Transverse colon (tissue), 4 donors: Measurements from ENCODE around the gene NLRX1. TPM values are rescaled to one million over a fixed set of nuclear protein-coding genes. Genes with fewer than 3 reads are reported as not detected.
A peak's percentile ranks its signal among the peaks of the same experiment; 100 is the strongest.

Source experiments
- DNase-seq: peaks from one replicate; pipeline ENCODE4 v3.0.0-alpha.2; 2019
- H3K27ac ChIP-seq, 4 donors: fragments of 200-600 bp; sonication (generic); 2 replicates each; pipeline ENCODE4 v1.5.1; 2016 to 2018; ENCODE audit warnings: inconsistent platforms in 4 of 4
- H3K27me3 ChIP-seq: fragments of 200-600 bp; sonication (generic); 2 replicates; pipeline ENCODE4 v1.5.1; 2017; ENCODE audit warnings: inconsistent platforms
- H3K36me3 ChIP-seq, 4 donors: fragments of 200-600 bp; sonication (generic); 2 replicates each; pipeline ENCODE4 v1.5.1; 2017 to 2019; ENCODE audit warnings: inconsistent platforms in 4 of 4
- H3K4me1 ChIP-seq, 4 donors: fragments of 200-600 bp; sonication (generic); 2 replicates each; pipeline ENCODE4 v1.5.1; 2017 to 2020; ENCODE audit warnings: inconsistent platforms in 4 of 4
- H3K4me3 ChIP-seq, 4 donors: fragments of 200-600 bp; sonication (generic); 1 replicate in 1 of 4; 2 replicates in 3 of 4; pipeline versions ENCODE4 v1.5.1 to v1.6.1; 2017 to 2019; ENCODE audit warnings: inconsistent platforms in 4 of 4
- H3K9me3 ChIP-seq, 2 donors: fragments of 200-600 bp; sonication (generic); 2 replicates each; pipeline ENCODE4 v1.5.1; 2017 to 2019; ENCODE audit warnings: inconsistent platforms in 2 of 2
- CTCF ChIP-seq, 5 experiments: fragments of 200-600 bp in 3 of 5; fragments of 450-650 bp in 2 of 5; sonication (generic) in 3 of 5; IDR thresholded peaks; 1 replicate in 2 of 5; 2 replicates in 3 of 5; pipeline ENCODE4 v1.5.1; 2016 to 2017; ENCODE audit warnings: antibody characterized with exemption in 5 of 5, inconsistent platforms in 3 of 5, mild to moderate bottlenecking in 2 of 5, moderate library complexity in 1 of 5
- EP300 ChIP-seq: sonication (generic); formaldehyde crosslinking; IDR thresholded peaks from one replicate; pipeline ENCODE4 v1.6.1; 2017; ENCODE audit warnings: antibody characterized with exemption, low read depth
- POLR2A ChIP-seq: fragments of 450-650 bp; IDR thresholded peaks from one replicate; pipeline ENCODE4 v1.6.1; 2016; ENCODE audit warnings: antibody characterized with exemption, mild to moderate bottlenecking, moderate library complexity
- POLR2AphosphoS5 ChIP-seq, 3 donors: sonication (generic); formaldehyde crosslinking; IDR thresholded peaks; one replicate each; pipeline ENCODE4 v1.6.1; 2016; ENCODE audit warnings: antibody characterized with exemption in 3 of 3
- WGBS, 2 donors: methylation state at CpG; one replicate each; pipeline ENCODE4 v1.1.5; 2018; ENCODE audit warnings: low coverage in 1 of 2; 5-methylcytosine and 5-hydroxymethylcytosine counted together
- in situ Hi-C, 4 donors: fragments of 200-750 bp; cut with MboI; loops; one replicate each; pipeline versions ENCODE4 v1.15.0 to v1.15.1; 2017; ENCODE audit warnings: low sequenced_read_pairs in 3 of 4, low pct_ligation_motif_present in 1 of 4, low pct_unique_long_range_greater_than_20kb in 1 of 4
- intact Hi-C: fragments of 100-400 bp; cut with DNase I; formaldehyde crosslinking; loops from one replicate; pipeline ENCODE4 v1.15.1; 2023; ENCODE audit warnings: low total_unique reads
- total RNA-seq, 4 donors: library from RNA; depleted of rRNA; stranded (reverse); fragments of >200 nt; gene quantifications; one replicate each; pipeline ENCODE4 v1.1.0, GENCODE V29; 2016

Gene NLRX1
- total RNA-seq, 4 donors from 2014 or later, result 16.4 to 30.1 (median 18.2) TPM

- no peaks in the 10 kb centered on the region for H3K27me3 ChIP-seq
- H3K4me3 ChIP-seq, result peak overlapping the region; percentile 67 to 96 (median 89)
- no peak for DNase-seq
- intact Hi-C loops (no loop called here), in situ Hi-C loops (no loop called here)
- H3K4me1 ChIP-seq, result peaks cover 14 to 52% (median 28%) of the 10 kb centered on the region in 4 donors
- TF ChIP-seq CTCF (IDR thresholded peaks at IDR 0.05), result no peak
- no peak for TF ChIP-seq POLR2A
- TF ChIP-seq POLR2AphosphoS5 (IDR thresholded peaks at IDR 0.05), result no peak
- TF ChIP-seq EP300, result no peak
- peak overlapping the region; percentile 88 to 92 (median 91) for H3K27ac ChIP-seq
- peaks cover 0 to 5% (median 0%) of the 10 kb centered on the region in 4 donors for H3K36me3 ChIP-seq
- 0% methylated on average over 3 to 20 of the region's 20 CpGs for WGBS, 2 donors
- H3K9me3 ChIP-seq, result no peaks in the 10 kb centered on the region
These were observed 46.8 kb upstream of the NLRX1 start for GRCh38 chr11:119121811-119122124.

- Histone ChIP-seq H3K9me3 (no peaks in the 10 kb centered on the region), H3K4me3 (peak overlapping the region in 1 of 4 donors; percentile 3), H3K27me3 (no peaks in the 10 kb centered on the region), H3K4me1 (peaks cover 15 to 46% (median 26%) of the 10 kb centered on the region in 4 donors), H3K36me3 (peaks cover 0 to 27% (median 12%) of the 10 kb centered on the region in 4 donors), H3K27ac (peak overlapping the region in 3 of 4 donors; percentile 47 to 59 (median 55))
- no peak for TF ChIP-seq EP300
- peak; percentile 17 for TF ChIP-seq POLR2A
- TF ChIP-seq POLR2AphosphoS5 (IDR thresholded peaks at IDR 0.05), result peak in 1 of 3 donors; percentile 13
- WGBS, 2 donors, result 73 to 76% methylated on average over 2 to 6 of the region's 6 CpGs
- DNase-seq, result peak; percentile 64
- intact Hi-C loops, result no loop called here
- in situ Hi-C loops, result no loop called here
These were observed 42.7 kb upstream of the NLRX1 start for GRCh38 chr11:119125821-119126220.

GRCh38 chr11:119126675-119127268 lies 41.8 kb upstream of the NLRX1 start:
- no peak for DNase-seq
- intact Hi-C loops, result no loop called here
- no peak for TF ChIP-seq POLR2A
- TF ChIP-seq CTCF (IDR thresholded peaks at IDR 0.05), result no peak
- no peak for TF ChIP-seq EP300
- TF ChIP-seq POLR2AphosphoS5 (IDR thresholded peaks at IDR 0.05), result no peak
- peaks cover 15 to 46% (median 25%) of the 10 kb centered on the region in 4 donors for H3K4me1 ChIP-seq
- H3K27me3 ChIP-seq, result no peaks in the 10 kb centered on the region
- peak overlapping the region; percentile 16 to 55 (median 44) for H3K27ac ChIP-seq
- 43 to 58% methylated on average over 1 to 5 of the region's 5 CpGs for whole genome bisulfite sequencing, 2 donors
- in situ Hi-C loops, result no loop called here
- H3K4me3 ChIP-seq, result no peak overlapping the region
- H3K36me3 ChIP-seq, result peaks cover 0 to 36% (median 17%) of the 10 kb centered on the region in 4 donors
- no peaks in the 10 kb centered on the region for H3K9me3 ChIP-seq

- H3K36me3 ChIP-seq, result peaks cover 0 to 54% (median 27%) of the 10 kb centered on the region in 4 donors
- in situ Hi-C loops, result no loop called here
These were observed 37.9 kb upstream of the NLRX1 start for GRCh38 chr11:119130662-119131061.

More at GRCh38 chr11:119130662-119131061, 37.9 kb upstream of the NLRX1 start:
- Histone ChIP-seq H3K27me3 (no peaks in the 10 kb centered on the region), H3K9me3 (no peaks in the 10 kb centered on the region), H3K4me1 (peaks cover 8 to 15% (median 11%) of the 10 kb centered on the region in 4 donors), H3K27ac (no peak overlapping the region), H3K4me3 (no peak overlapping the region)
- DNase-seq, result no peak
- 76 to 83% methylated on average over 1 to 3 of the region's 3 CpGs for WGBS, 2 donors
- TF ChIP-seq POLR2A (no peak), POLR2AphosphoS5 (IDR thresholded peaks at IDR 0.05) (no peak), EP300 (no peak), CTCF (IDR thresholded peaks at IDR 0.05) (no peak)
- intact Hi-C loops, result no loop called here
